ENCODE data around the gene C1orf21.

C1orf21 gene

DNA sequence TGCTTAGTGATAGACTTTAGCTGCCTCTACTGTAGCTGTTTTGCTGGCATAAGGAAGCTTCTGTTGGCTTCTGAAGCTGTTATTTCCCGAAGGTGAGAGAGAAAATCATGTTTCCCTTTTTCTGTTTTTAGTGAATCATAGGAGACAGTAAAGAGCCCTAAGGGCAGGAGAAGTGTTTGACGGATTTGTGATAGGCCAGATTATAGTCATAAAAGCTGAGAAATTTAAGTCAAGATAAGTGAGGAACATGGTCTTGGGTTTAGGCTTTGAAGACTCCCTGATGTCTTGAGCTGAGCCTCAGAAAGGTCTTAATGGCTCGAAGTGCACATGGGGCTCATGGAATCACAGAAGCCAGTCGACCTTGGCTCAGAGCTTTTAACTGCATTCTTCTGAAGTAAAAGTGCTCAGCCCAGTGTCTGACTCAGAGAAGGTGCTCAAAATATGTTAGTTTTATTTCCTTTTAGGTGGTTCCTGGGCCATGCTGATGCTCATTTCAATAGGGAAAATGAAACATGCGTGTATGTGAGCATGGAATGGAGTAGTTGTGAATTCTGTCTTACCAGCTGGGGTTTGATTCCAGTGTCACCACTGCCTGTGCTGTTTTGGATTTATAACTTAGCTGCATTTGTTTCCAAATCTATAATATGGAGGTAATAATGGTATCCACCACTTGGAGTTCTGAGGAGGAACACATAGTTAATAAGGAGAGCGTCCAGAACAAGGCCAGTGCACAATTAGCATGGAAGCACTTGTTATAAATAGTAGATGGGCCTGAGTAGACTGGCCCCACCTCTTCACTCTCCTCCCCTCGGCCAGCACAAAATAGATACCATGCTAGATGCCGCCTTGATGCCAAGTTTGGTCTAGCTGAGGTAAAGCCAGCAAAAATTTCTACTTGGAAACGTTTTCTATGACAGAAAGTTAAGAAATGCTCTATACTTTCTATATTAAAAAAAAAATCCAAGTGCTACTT is 99.2 kb downstream of the C1orf21 start:
- H3K4me3 ChIP-seq (ENCODE audit: low read depth, low read length): no peak overlapping the region
- TF ChIP-seq CTCF (IDR thresholded peaks at IDR 0.05; ENCODE audit: control insufficient read depth, extremely low read depth, insufficient read depth): no peak
- DNase-seq (ENCODE audit: low read depth): no peak

- TF ChIP-seq CTCF (IDR thresholded peaks at IDR 0.05; ENCODE audit: control insufficient read depth, extremely low read depth, insufficient read depth): no peak
- no peak for DNase-seq (ENCODE audit: low read depth)
Observed at GRCh38 chr1:184486761-184487445, 100.1 kb downstream of the C1orf21 start.

DNA sequence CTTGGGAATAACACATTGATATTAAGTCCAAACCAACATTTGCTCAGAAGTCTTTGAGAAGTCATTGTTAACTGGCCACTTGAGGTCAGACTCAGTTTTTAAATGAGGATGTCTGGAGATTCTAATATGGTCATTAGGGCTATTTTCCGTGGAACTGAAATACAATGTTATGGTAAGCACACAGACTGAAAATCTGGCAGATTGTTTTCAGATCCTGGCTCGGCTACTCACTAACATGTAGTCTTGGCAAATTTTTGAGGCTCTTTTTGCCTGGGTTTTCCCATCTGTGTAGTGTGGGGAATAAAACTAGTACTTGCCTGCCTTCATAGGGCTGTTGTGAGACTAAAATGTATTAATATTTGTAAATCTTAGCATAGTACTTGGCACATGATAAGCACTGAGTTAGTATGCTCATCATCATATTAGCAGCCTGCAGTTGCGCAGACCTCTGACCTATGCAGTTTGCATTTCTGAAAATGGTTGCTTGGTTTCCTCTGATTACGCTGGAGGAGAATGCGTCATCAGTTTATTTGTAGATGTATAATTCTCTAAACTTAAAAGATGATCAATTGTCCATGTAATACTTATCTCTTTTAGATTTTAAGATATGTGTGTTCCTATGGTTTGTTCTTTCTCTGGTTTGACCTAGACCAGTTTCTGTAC is 100.8 kb downstream of the C1orf21 start:
- DNase-seq (ENCODE audit: low read depth): no peak
- TF ChIP-seq CTCF (IDR thresholded peaks at IDR 0.05; ENCODE audit: control insufficient read depth, extremely low read depth, insufficient read depth): no peak
- H3K4me3 ChIP-seq (ENCODE audit: low read depth, low read length): no peak overlapping the region

More at GRCh38 chr1:184486761-184487445, 100.1 kb downstream of the C1orf21 start:
- H3K4me3 ChIP-seq (ENCODE audit: low read depth, low read length): no peak overlapping the region

GRCh38 chr1:184489908-184490307 is 103.1 kb downstream of the C1orf21 start:
- TF ChIP-seq CTCF (IDR thresholded peaks at IDR 0.05; ENCODE audit: control insufficient read depth, extremely low read depth, insufficient read depth): no peak
- H3K4me3 ChIP-seq (ENCODE audit: low read depth, low read length): no peak overlapping the region
- no peak for DNase-seq (ENCODE audit: low read depth)

DNA sequence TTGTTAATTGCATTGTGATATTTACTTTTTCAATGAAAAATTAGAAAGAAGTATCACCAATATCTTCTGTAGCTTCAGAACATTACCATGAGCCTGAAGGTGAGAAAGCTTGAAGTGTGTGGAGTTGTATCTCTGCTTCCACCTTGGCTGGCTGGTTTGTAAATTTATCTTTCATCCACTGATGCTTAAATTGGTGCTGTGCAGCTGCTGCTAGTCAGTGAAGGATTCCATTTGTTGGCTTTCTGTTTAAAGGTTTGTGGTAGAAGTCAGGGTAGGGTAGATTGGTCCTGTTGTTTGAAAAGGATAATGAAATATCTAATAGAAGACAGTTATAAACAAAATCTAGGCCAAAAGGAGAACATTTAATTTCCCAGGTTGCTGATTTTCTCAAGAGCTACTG is 105.7 kb downstream of the C1orf21 start:
- TF ChIP-seq CTCF (IDR thresholded peaks at IDR 0.05; ENCODE audit: control insufficient read depth, extremely low read depth, insufficient read depth): no peak
- no peak overlapping the region for H3K4me3 ChIP-seq (ENCODE audit: low read depth, low read length)
- DNase-seq (ENCODE audit: low read depth): no peak

GRCh38 chr1:184493987-184494388 is 107.2 kb downstream of the C1orf21 start:
- peak; percentile 38 for DNase-seq (ENCODE audit: low read depth)
- no peak for TF ChIP-seq CTCF (IDR thresholded peaks at IDR 0.05; ENCODE audit: control insufficient read depth, extremely low read depth, insufficient read depth)
- H3K4me3 ChIP-seq (ENCODE audit: low read depth, low read length): no peak overlapping the region

Data from LNCaP clone FGC (cell line).